HEK293 (cell line): ENCODE measurements around the gene SHISAL2A.

Experiments used
- BCL11A ChIP-seq: fragments of 450-650 bp; formaldehyde crosslinking; IDR thresholded peaks from 2 replicates; pipeline ENCODE4 v1.5.1; 2016; ENCODE audit warnings: low read depth, missing biosample characterization, missing genetic modification characterization
- FEZF1 ChIP-seq: fragments of 450-650 bp; formaldehyde crosslinking; IDR thresholded peaks from 2 replicates; pipeline ENCODE4 v1.5.1; 2016; ENCODE audit warnings: missing biosample characterization, missing genetic modification characterization
- GLIS1 ChIP-seq: fragments of 450-650 bp; formaldehyde crosslinking; IDR thresholded peaks from 2 replicates; pipeline ENCODE4 v1.5.1; 2016; ENCODE audit warnings: missing biosample characterization, missing genetic modification characterization
- GLIS2 ChIP-seq: fragments of 450-650 bp; formaldehyde crosslinking; IDR thresholded peaks from 2 replicates; pipeline ENCODE4 v1.5.1; 2016; ENCODE audit warnings: missing biosample characterization, missing genetic modification characterization
- HOXC10 ChIP-seq: sonication (generic); formaldehyde crosslinking; IDR thresholded peaks from 2 replicates; pipeline ENCODE4 v1.8.1; 2023; ENCODE audit warnings: mild to moderate bottlenecking, missing genetic modification reagents
- HOXD13 ChIP-seq: sonication (generic); formaldehyde crosslinking; IDR thresholded peaks from 2 replicates; pipeline ENCODE4 v1.8.0; 2022; ENCODE audit warnings: missing genetic modification reagents, borderline replicate concordance
- IKZF3 ChIP-seq: fragments of 450-650 bp; IDR thresholded peaks from 2 replicates; pipeline ENCODE4 v1.5.0; 2018; ENCODE audit warnings: missing biosample characterization, mild to moderate bottlenecking, missing genetic modification characterization, moderate library complexity
- OSR2 ChIP-seq: fragments of 450-650 bp; formaldehyde crosslinking; IDR thresholded peaks from 2 replicates; pipeline ENCODE4 v1.5.1; 2016; ENCODE audit warnings: missing biosample characterization, missing genetic modification characterization
- PRDM1 ChIP-seq: fragments of 450-650 bp; formaldehyde crosslinking; IDR thresholded peaks from 2 replicates; pipeline ENCODE4; 2016; ENCODE audit warnings: missing biosample characterization, missing genetic modification characterization
- TRIM28 ChIP-seq: IDR thresholded peaks from 2 replicates; pipeline ENCODE4 v1.6.1; 2011; ENCODE audit warnings: low read length, control low read depth, borderline replicate concordance
- ZBTB1 ChIP-seq: fragments of 450-650 bp; formaldehyde crosslinking; IDR thresholded peaks from 2 replicates; pipeline ENCODE4 v1.5.1; 2016; ENCODE audit warnings: missing biosample characterization, missing genetic modification characterization
- ZBTB17 ChIP-seq: fragments of 450-650 bp; formaldehyde crosslinking; IDR thresholded peaks from 2 replicates; pipeline ENCODE4 v1.5.1; 2016; ENCODE audit warnings: missing biosample characterization, missing genetic modification characterization
- ZBTB48 ChIP-seq: fragments of 450-650 bp; formaldehyde crosslinking; IDR thresholded peaks from 2 replicates; pipeline ENCODE4 v1.5.1; 2016; ENCODE audit warnings: missing biosample characterization, missing genetic modification characterization
- ZBTB7A ChIP-seq: fragments of 450-650 bp; formaldehyde crosslinking; IDR thresholded peaks from 2 replicates; pipeline ENCODE4 v1.5.1; 2016; ENCODE audit warnings: low read depth, missing biosample characterization, missing genetic modification characterization
- ZBTB8A ChIP-seq: fragments of 450-650 bp; formaldehyde crosslinking; IDR thresholded peaks from 2 replicates; pipeline ENCODE4 v1.5.1; 2016; ENCODE audit warnings: missing biosample characterization, missing genetic modification characterization
- ZEB2 ChIP-seq: fragments of 450-650 bp; formaldehyde crosslinking; IDR thresholded peaks from 2 replicates; pipeline ENCODE4 v1.5.1; 2016; ENCODE audit warnings: missing biosample characterization, missing genetic modification characterization
- ZNF114 ChIP-seq: fragments of 450-650 bp; formaldehyde crosslinking; IDR thresholded peaks from 2 replicates; pipeline ENCODE4 v1.5.0; 2017; ENCODE audit warnings: missing biosample characterization, missing genetic modification characterization
- ZNF175 ChIP-seq: fragments of 450-650 bp; formaldehyde crosslinking; IDR thresholded peaks from 2 replicates; pipeline ENCODE4 v1.5.1; 2016; ENCODE audit warnings: missing biosample characterization, missing genetic modification characterization
- ZNF23 ChIP-seq: fragments of 450-650 bp; formaldehyde crosslinking; IDR thresholded peaks from 2 replicates; pipeline ENCODE4 v1.5.1; 2016; ENCODE audit warnings: missing biosample characterization, missing genetic modification characterization, borderline replicate concordance
- ZNF335 ChIP-seq: fragments of 450-650 bp; formaldehyde crosslinking; conservative IDR thresholded peaks from 2 replicates; pipeline ENCODE4 v1.5.1; 2016; ENCODE audit warnings: missing biosample characterization, missing genetic modification characterization
- ZNF341 ChIP-seq: fragments of 450-650 bp; formaldehyde crosslinking; IDR thresholded peaks from 2 replicates; pipeline ENCODE4; 2016; ENCODE audit warnings: low read depth, missing biosample characterization, missing genetic modification characterization
- ZNF514 ChIP-seq: fragments of 450-650 bp; formaldehyde crosslinking; IDR thresholded peaks from 2 replicates; pipeline ENCODE4 v1.5.1; 2016; ENCODE audit warnings: missing biosample characterization, missing genetic modification characterization
- ZNF561 ChIP-seq: fragments of 450-650 bp; IDR thresholded peaks from 2 replicates; pipeline ENCODE4 v1.5.1; 2018; ENCODE audit warnings: missing biosample characterization, missing genetic modification characterization, borderline replicate concordance
- ZNF624 ChIP-seq: fragments of 450-650 bp; formaldehyde crosslinking; IDR thresholded peaks from 2 replicates; pipeline ENCODE4 v1.5.1; 2017; ENCODE audit warnings: missing biosample characterization, missing genetic modification characterization
- ZNF654 ChIP-seq: fragments of 450-650 bp; formaldehyde crosslinking; IDR thresholded peaks from 2 replicates; pipeline ENCODE4 v1.5.1; 2016; ENCODE audit warnings: low read depth, missing biosample characterization, missing genetic modification characterization
- ZNF660 ChIP-seq: fragments of 450-650 bp; IDR thresholded peaks from 2 replicates; pipeline ENCODE4 v1.5.1; 2018; ENCODE audit warnings: missing biosample characterization, mild to moderate bottlenecking, missing genetic modification characterization
- ZNF792 ChIP-seq: fragments of 450-650 bp; formaldehyde crosslinking; IDR thresholded peaks from 2 replicates; pipeline ENCODE4 v1.5.1; 2016; ENCODE audit warnings: missing biosample characterization, missing genetic modification characterization
- TF ChIP-seq, protein P1 (sequence below): fragments of 450-650 bp; formaldehyde crosslinking; IDR thresholded peaks from 2 replicates; pipeline ENCODE4 v1.5.1; 2016; ENCODE audit warnings: missing biosample characterization, missing genetic modification characterization
- TF ChIP-seq, protein P2 (sequence below): fragments of 450-650 bp; formaldehyde crosslinking; IDR thresholded peaks from 2 replicates; pipeline ENCODE4 v1.5.1; 2017; ENCODE audit warnings: missing biosample characterization, missing genetic modification characterization
- TF ChIP-seq, protein P3 (sequence below): fragments of 450-650 bp; formaldehyde crosslinking; IDR thresholded peaks from 2 replicates; pipeline ENCODE4 v1.5.1; 2016; ENCODE audit warnings: missing biosample characterization, missing genetic modification characterization
- TF ChIP-seq, protein P4 (sequence below): sonication (generic); formaldehyde crosslinking; IDR thresholded peaks from 2 replicates; pipeline ENCODE4 v1.8.1; 2022; ENCODE audit warnings: mild to moderate bottlenecking, moderate library complexity, missing genetic modification reagents
- TF ChIP-seq, protein P5 (sequence below): fragments of 450-650 bp; formaldehyde crosslinking; IDR thresholded peaks from 2 replicates; pipeline ENCODE4 v1.5.1; 2016; ENCODE audit warnings: missing biosample characterization, missing genetic modification characterization

SHISAL2A gene

DNA sequence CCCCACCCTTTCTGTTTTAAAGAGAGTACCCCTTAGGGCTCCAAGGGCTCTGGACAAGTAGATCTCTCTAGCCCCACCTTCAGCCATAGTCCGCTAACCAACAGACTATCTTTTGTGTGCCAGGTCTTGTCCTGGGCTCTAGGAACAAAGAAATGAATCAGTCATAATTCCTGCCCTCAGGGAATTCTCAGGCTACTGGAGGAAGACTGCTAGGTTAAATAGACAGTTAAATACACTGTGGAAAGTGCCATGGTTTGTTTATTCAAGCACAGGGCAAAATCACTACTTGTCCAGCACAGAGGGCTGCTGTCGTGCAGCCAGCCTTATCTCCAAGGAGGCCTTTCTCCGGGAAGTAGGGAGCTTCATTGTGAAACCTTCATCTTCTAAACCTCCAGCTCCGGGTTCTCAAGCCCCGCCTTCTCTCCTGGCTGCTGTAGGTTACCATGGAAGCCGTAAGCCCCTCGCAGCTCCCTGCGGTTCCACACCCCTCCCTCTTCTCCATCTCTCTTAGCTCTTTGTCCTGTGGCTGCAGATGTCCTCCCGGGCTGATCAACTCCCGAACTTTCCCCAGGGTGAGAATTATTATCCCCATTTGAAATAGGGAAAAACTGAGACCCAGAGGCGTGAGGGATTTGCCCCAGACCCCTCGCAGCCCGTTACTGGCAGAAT lies 29.8 kb downstream of the SHISAL2A start (continued):
- TF ChIP-seq, protein P1, sequence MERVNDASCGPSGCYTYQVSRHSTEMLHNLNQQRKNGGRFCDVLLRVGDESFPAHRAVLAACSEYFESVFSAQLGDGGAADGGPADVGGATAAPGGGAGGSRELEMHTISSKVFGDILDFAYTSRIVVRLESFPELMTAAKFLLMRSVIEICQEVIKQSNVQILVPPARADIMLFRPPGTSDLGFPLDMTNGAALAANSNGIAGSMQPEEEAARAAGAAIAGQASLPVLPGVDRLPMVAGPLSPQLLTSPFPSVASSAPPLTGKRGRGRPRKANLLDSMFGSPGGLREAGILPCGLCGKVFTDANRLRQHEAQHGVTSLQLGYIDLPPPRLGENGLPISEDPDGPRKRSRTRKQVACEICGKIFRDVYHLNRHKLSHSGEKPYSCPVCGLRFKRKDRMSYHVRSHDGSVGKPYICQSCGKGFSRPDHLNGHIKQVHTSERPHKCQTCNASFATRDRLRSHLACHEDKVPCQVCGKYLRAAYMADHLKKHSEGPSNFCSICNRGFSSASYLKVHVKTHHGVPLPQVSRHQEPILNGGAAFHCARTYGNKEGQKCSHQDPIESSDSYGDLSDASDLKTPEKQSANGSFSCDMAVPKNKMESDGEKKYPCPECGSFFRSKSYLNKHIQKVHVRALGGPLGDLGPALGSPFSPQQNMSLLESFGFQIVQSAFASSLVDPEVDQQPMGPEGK (tag by site-specific recombination), result 0 out of 2 replicates have a peak, but pooled peaks have one; percentile 18
- TF ChIP-seq ZNF624 (tag by site-specific recombination) (no peak), TRIM28 (peak; percentile 86), ZNF175 (tag by site-specific recombination) (no peak), PRDM1 (tag by site-specific recombination) (peak; percentile 41; the same call in 1 of the 2 replicates), HOXC10 (CRISPR knock-in tag) (no peak), ZNF335 (tag by site-specific recombination) (peak; percentile 14; the same call in 1 of the 2 replicates), ZNF23 (tag by site-specific recombination) (no peak), GLIS2 (tag by site-specific recombination) (0 out of 2 replicates have a peak, but pooled peaks have one; percentile 15), OSR2 (tag by site-specific recombination) (peak; percentile 96), ZBTB48 (tag by site-specific recombination) (peak; percentile 61), HOXD13 (CRISPR knock-in tag) (no peak), ZBTB7A (tag by site-specific recombination) (no peak), ZBTB1 (tag by site-specific recombination) (no peak), ZNF514 (tag by site-specific recombination) (no peak), FEZF1 (tag by site-specific recombination) (peak; percentile 43; the same call in 1 of the 2 replicates), ZNF114 (no peak), ZNF660 (tag by site-specific recombination) (peak; percentile 72; the same call in 1 of the 2 replicates), ZNF561 (tag by site-specific recombination) (peak; percentile 59; the same call in 1 of the 2 replicates), BCL11A (tag by site-specific recombination) (no peak), IKZF3 (0 out of 2 replicates have a peak, but pooled peaks have one; percentile 13), GLIS1 (tag by site-specific recombination) (0 out of 2 replicates have a peak, but pooled peaks have one; percentile 10), ZEB2 (tag by site-specific recombination) (0 out of 2 replicates have a peak, but pooled peaks have one; percentile 35), ZNF792 (tag by site-specific recombination) (no peak), ZBTB8A (tag by site-specific recombination) (peak; percentile 24; the same call in 1 of the 2 replicates), ZBTB17 (peak; percentile 65), ZNF654 (tag by site-specific recombination) (no peak), ZNF341 (tag by site-specific recombination) (peak; percentile 91)
- TF ChIP-seq, protein P2, sequence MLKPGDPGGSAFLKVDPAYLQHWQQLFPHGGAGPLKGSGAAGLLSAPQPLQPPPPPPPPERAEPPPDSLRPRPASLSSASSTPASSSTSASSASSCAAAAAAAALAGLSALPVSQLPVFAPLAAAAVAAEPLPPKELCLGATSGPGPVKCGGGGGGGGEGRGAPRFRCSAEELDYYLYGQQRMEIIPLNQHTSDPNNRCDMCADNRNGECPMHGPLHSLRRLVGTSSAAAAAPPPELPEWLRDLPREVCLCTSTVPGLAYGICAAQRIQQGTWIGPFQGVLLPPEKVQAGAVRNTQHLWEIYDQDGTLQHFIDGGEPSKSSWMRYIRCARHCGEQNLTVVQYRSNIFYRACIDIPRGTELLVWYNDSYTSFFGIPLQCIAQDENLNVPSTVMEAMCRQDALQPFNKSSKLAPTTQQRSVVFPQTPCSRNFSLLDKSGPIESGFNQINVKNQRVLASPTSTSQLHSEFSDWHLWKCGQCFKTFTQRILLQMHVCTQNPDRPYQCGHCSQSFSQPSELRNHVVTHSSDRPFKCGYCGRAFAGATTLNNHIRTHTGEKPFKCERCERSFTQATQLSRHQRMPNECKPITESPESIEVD (tag by site-specific recombination), result peak; percentile 49
- TF ChIP-seq, protein P3, sequence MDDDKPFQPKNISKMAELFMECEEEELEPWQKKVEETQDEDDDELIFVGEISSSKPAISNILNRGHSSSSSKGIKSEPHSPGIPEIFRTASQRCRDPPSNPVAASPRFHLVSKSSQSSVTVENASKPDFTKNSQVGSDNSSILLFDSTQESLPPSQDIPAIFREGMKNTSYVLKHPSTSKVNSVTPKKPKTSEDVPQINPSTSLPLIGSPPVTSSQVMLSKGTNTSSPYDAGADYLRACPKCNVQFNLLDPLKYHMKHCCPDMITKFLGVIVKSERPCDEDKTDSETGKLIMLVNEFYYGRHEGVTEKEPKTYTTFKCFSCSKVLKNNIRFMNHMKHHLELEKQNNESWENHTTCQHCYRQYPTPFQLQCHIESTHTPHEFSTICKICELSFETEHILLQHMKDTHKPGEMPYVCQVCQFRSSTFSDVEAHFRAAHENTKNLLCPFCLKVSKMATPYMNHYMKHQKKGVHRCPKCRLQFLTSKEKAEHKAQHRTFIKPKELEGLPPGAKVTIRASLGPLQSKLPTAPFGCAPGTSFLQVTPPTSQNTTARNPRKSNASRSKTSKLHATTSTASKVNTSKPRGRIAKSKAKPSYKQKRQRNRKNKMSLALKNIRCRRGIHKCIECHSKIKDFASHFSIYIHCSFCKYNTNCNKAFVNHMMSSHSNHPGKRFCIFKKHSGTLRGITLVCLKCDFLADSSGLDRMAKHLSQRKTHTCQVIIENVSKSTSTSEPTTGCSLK, result no peak
- TF ChIP-seq, protein P4, sequence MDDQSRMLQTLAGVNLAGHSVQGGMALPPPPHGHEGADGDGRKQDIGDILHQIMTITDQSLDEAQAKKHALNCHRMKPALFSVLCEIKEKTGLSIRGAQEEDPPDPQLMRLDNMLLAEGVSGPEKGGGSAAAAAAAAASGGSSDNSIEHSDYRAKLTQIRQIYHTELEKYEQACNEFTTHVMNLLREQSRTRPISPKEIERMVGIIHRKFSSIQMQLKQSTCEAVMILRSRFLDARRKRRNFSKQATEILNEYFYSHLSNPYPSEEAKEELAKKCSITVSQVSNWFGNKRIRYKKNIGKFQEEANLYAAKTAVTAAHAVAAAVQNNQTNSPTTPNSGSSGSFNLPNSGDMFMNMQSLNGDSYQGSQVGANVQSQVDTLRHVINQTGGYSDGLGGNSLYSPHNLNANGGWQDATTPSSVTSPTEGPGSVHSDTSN, result no peak
- TF ChIP-seq, protein P5, sequence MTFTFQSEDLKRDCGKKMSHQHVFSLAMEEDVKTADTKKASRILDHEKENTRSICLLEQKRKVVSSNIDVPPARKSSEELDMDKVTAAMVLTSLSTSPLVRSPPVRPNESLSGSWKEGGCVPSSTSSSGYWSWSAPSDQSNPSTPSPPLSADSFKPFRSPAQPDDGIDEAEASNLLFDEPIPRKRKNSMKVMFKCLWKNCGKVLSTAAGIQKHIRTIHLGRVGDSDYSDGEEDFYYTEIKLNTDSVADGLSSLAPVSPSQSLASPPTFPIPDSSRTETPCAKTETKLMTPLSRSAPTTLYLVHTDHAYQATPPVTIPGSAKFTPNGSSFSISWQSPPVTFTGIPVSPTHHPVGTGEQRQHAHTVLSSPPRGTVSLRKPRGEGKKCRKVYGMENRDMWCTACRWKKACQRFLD, result no peak
